Testis (tissue), 2 donors: ENCODE data around the gene PRCC.

ENCODE experiments used
- CTCF ChIP-seq, 3 experiments: fragments of 450-650 bp in 2 of 3; fragments of 200-600 bp in 1 of 3; sonication (generic) in 1 of 3; IDR thresholded peaks; one replicate each; pipeline ENCODE4 v1.5.1; 2016 to 2019; ENCODE audit warnings: antibody characterized with exemption in 3 of 3, mild to moderate bottlenecking in 2 of 3, moderate library complexity in 1 of 3
- POLR2A ChIP-seq: fragments of 450-650 bp; IDR thresholded peaks from one replicate; pipeline ENCODE4 v1.6.1; 2017; ENCODE audit warnings: antibody characterized with exemption, mild to moderate bottlenecking, moderate library complexity

GRCh38 chr1:156727926-156728598 lies 39.3 kb upstream of the PRCC start, which contains the start of gene METTL25B:
- no peak for TF ChIP-seq POLR2A
- TF ChIP-seq CTCF (IDR thresholded peaks at IDR 0.05) = no peak
